ENCODE data around the gene BUD23. TPM values are rescaled to one million over a fixed set of nuclear protein-coding genes. Genes with fewer than 3 reads are reported as not detected.
"Not testable (repeated sequence)": the region's sequence is repeated elsewhere in the genome, so short reads cannot be mapped to it uniquely, and the experiment has no call there.

Gene BUD23
- total RNA-seq, 1 experiment from 2014 or later = 168 TPM

DNA sequence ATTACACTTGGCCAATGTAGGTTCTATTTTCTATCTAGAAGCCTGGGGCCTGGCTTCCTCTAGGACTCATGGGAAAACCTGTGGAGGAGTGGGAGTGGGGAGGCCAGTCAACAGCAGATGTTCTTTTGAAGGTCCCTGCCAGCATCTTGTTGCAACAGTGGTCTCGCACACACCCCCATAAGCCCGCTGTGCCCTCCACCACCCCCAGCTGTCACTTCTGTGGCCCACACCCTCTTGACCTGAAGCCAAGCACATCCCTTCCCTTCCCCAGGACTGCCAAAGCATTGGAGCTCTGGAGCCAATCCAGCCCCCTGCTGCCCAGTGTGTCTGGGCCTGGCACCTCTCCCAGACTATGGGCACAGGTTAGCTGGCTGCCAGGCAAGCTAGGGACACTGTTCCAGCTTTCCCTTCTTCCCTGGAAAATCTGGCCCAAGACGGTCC lies 38.0 kb downstream of the BUD23 start:
- H4K20me1 ChIP-seq (ENCODE audit: insufficient read depth) = peaks cover 2% of the 10 kb centered on the region; the same call in 1 of the 2 replicates
- ChIA-PET POLR2A (no interaction called here), RAD21 (ENCODE audit: low non-redundant PET in 1 of 2, low total read pairs in 2 of 2, uncharacterized antibody in 2 of 2, unreplicated experiment in 2 of 2) (interaction anchor here in 1 of 2 experiments (0.7 to 0.9 kb wide), 2 partner anchors 13 to 19 kb away, joined by 3 to 4 read pairs; no protein-coding TSS in a partner anchor), CTCF (interaction anchor here (0.7 to 0.9 kb wide), 3 partner anchors 15 to 173 kb away, joined by 3 to 7 read pairs (median 3); no protein-coding TSS in a partner anchor)
- BruUV-seq (replicated peaks) = no TSS peak
- H3K9me2 ChIP-seq (ENCODE audit: insufficient read depth) = no peaks in the 10 kb centered on the region
- H3K36me3 ChIP-seq (ENCODE audit: control insufficient read depth in 1 of 2, insufficient read depth in 2 of 2, low read length in 2 of 2) = no peaks in the 10 kb centered on the region
- TF ChIP-seq CBX3 (IDR thresholded peaks at IDR 0.05; ENCODE audit: low read depth) (no peak), ZBTB33 (IDR thresholded peaks at IDR 0.05; ENCODE audit: extremely low read depth, insufficient replicate concordance, low read length) (no peak), JUND (IDR thresholded peaks at IDR 0.05) (no peak), POLR2A (IDR thresholded peaks at IDR 0.05; ENCODE audit: borderline replicate concordance, extremely low read depth, insufficient read depth, insufficient read length) (no peak), ZNF274 (IDR thresholded peaks at IDR 0.05; ENCODE audit: low read depth, low read length) (no peak), YY1 (IDR thresholded peaks at IDR 0.05; ENCODE audit: extremely low read depth, insufficient replicate concordance, low read depth, low read length) (no peak), EZH2 (IDR thresholded peaks at IDR 0.05) (no peak), SRF (IDR thresholded peaks at IDR 0.05; ENCODE audit: low read depth) (no peak), POLR2AphosphoS5 (IDR thresholded peaks at IDR 0.05; ENCODE audit: low read depth, low read length) (no peak), CTCF (IDR thresholded peaks at IDR 0.05 in 2 of 3, conservative IDR thresholded peaks at IDR 0.05 in 1 of 3; ENCODE audit: borderline replicate concordance in 1 of 3, insufficient read depth in 1 of 3, low read depth in 2 of 3, low read length in 2 of 3) (no peak), FOSL1 (IDR thresholded peaks at IDR 0.05; ENCODE audit: low read depth) (no peak), ELF1 (IDR thresholded peaks at IDR 0.05; ENCODE audit: borderline replicate concordance, low read depth) (no peak), RAD21 (IDR thresholded peaks at IDR 0.05; ENCODE audit: low read depth) (no peak), EZH2phosphoT487 (IDR thresholded peaks at IDR 0.05; ENCODE audit: borderline replicate concordance) (no peak), EGR1 (IDR thresholded peaks at IDR 0.05; ENCODE audit: low read depth) (no peak), TCF7L2 (IDR thresholded peaks at IDR 0.05; ENCODE audit: borderline replicate concordance, extremely low read depth, insufficient read depth, insufficient read length) (no peak)
- ATAC-seq (no peak), DNase-seq (ENCODE audit: low read depth, low spot score) (no peak)
- no peak overlapping the region for H3K9ac ChIP-seq (ENCODE audit: low read length)
- H3K4me1 ChIP-seq (ENCODE audit: control insufficient read depth in 1 of 2, insufficient read depth in 2 of 2, low read length in 2 of 2) = peaks cover 46 to 57% of the 10 kb centered on the region in 2 experiments
- no peak overlapping the region for H3K4me3 ChIP-seq (replicated peaks in 1 of 2; ENCODE audit: low read depth in 1 of 2, low read length in 2 of 2)
- peak overlapping the region; percentile 1; the same call in 1 of the 2 replicates for H3K27ac ChIP-seq (ENCODE audit: low read depth, low read length)
- peaks cover 29% of the 10 kb centered on the region for H3K79me2 ChIP-seq (ENCODE audit: insufficient read depth, low read length)
- H3K4me2 ChIP-seq (ENCODE audit: low read length) = peak overlapping the region; percentile 27; the same call in 1 of the 2 replicates
- no peaks in the 10 kb centered on the region for H3K27me3 ChIP-seq (ENCODE audit: insufficient read depth, low read length)
- H2AFZ ChIP-seq (ENCODE audit: low read depth, low read length, poor library complexity, severe bottlenecking) = no peak overlapping the region
- intact Hi-C loops (cut with micrococcal nuclease) = loop anchor here (10.0 kb wide), 1 partner anchor 57 kb away; the partner anchor contains the start of gene VPS37D
- H3K9me3 ChIP-seq (ENCODE audit: control insufficient read depth in 1 of 2, insufficient read depth in 1 of 2, low read depth in 1 of 2, low read length in 2 of 2) = no peaks in the 10 kb centered on the region

- Histone ChIP-seq H3K79me2 (ENCODE audit: insufficient read depth, low read length) (peaks cover 22% of the 10 kb centered on the region), H3K4me2 (ENCODE audit: low read length) (peak overlapping the region; percentile 27; the same call in 1 of the 2 replicates), H3K4me1 (ENCODE audit: control insufficient read depth in 1 of 2, insufficient read depth in 2 of 2, low read length in 2 of 2) (peaks cover 39 to 49% of the 10 kb centered on the region in 2 experiments)
- CTCF ChIA-PET = interaction anchor here (0.7 to 3.9 kb wide), 2 partner anchors 16 to 115 kb away, joined by 3 to 28 read pairs; no protein-coding TSS in a partner anchor
- H3K27ac ChIP-seq (ENCODE audit: low read depth, low read length); H3K9me2 ChIP-seq (ENCODE audit: insufficient read depth); H3K9ac ChIP-seq (ENCODE audit: low read length); H3K9me3 ChIP-seq (ENCODE audit: control insufficient read depth in 1 of 2, insufficient read depth in 1 of 2, low read depth in 1 of 2, low read length in 2 of 2); BruUV-seq (replicated peaks); H4K20me1 ChIP-seq (ENCODE audit: insufficient read depth); H3K27me3 ChIP-seq (ENCODE audit: insufficient read depth, low read length); ATAC-seq; H3K4me3 ChIP-seq (replicated peaks in 1 of 2; ENCODE audit: low read depth in 1 of 2, low read length in 2 of 2); RAD21 ChIA-PET (ENCODE audit: low non-redundant PET in 1 of 2, low total read pairs in 2 of 2, uncharacterized antibody in 2 of 2, unreplicated experiment in 2 of 2); POLR2A ChIA-PET; H2AFZ ChIP-seq (ENCODE audit: low read depth, low read length, poor library complexity, severe bottlenecking); H3K36me3 ChIP-seq (ENCODE audit: control insufficient read depth in 1 of 2, insufficient read depth in 2 of 2, low read length in 2 of 2); DNase-seq (ENCODE audit: low read depth, low spot score): not testable (repeated sequence)
- intact Hi-C loops (cut with micrococcal nuclease) = loop anchor here (10.0 kb wide), 1 partner anchor 57 kb away; the partner anchor contains the start of gene VPS37D
These were observed 38.8 kb downstream of the BUD23 start for GRCh38 chr7:73722182-73722581.
